ENCODE data around the gene PML.
"Not testable (repeated sequence)": the region's sequence is repeated elsewhere in the genome, so short reads cannot be mapped to it uniquely, and the experiment has no call there.

DNA sequence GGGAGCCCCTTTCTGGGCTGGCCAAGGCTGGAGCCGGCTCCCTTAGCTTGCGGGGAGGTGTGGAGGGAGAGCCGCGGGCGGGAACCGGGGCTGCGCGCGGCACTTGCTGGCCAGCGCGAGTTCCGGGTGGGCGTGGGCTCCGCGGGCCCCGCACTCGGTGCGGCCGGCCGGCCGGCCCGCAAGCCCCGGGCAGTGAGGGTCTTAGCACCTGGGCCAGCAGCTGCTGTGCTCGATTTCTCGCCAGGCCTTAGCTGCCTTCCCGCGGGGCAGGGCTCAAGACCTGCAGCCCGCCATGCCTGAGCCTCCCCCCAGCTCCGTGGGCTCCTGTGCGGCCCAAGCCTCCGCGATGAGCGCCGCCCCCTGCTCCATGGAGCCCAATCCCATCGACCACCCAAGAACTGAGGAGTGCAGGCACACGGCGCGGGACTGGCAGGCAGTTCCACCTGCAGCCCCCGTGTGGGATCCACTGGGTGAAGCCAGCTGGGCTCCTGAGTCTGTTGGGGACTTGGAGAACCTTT lies 20.8 kb upstream of the PML start:
- TF ChIP-seq MXI1 (IDR thresholded peaks at IDR 0.05; ENCODE audit: borderline replicate concordance, low read depth, low read length); BHLHE40 (IDR thresholded peaks at IDR 0.05; ENCODE audit: low read depth, low read length); POLR2A (IDR thresholded peaks at IDR 0.05; ENCODE audit: low read depth, low read length); MAFK (IDR thresholded peaks at IDR 0.05; ENCODE audit: low read depth, low read length): not testable (repeated sequence)
- TF ChIP-seq, protein P1, sequence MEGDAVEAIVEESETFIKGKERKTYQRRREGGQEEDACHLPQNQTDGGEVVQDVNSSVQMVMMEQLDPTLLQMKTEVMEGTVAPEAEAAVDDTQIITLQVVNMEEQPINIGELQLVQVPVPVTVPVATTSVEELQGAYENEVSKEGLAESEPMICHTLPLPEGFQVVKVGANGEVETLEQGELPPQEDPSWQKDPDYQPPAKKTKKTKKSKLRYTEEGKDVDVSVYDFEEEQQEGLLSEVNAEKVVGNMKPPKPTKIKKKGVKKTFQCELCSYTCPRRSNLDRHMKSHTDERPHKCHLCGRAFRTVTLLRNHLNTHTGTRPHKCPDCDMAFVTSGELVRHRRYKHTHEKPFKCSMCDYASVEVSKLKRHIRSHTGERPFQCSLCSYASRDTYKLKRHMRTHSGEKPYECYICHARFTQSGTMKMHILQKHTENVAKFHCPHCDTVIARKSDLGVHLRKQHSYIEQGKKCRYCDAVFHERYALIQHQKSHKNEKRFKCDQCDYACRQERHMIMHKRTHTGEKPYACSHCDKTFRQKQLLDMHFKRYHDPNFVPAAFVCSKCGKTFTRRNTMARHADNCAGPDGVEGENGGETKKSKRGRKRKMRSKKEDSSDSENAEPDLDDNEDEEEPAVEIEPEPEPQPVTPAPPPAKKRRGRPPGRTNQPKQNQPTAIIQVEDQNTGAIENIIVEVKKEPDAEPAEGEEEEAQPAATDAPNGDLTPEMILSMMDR (conservative IDR thresholded peaks at IDR 0.05; ENCODE audit: low read depth, low read length) = not testable (repeated sequence)

Data from IMR-90 (cell line).